ENCODE data around the gene CCDC187. TPM values are rescaled to one million over a fixed set of nuclear protein-coding genes. Genes with fewer than 3 reads are reported as not detected.

Gene CCDC187
- polyA plus RNA-seq, 1 donor from 2014 or later = not detected

GRCh38 chr9:136333045-136333444 lies 29.2 kb upstream of the CCDC187 start:
- no peaks in the 10 kb centered on the region for H3K36me3 ChIP-seq (ENCODE audit: insufficient read depth, low read length)

GRCh38 chr9:136332482-136332983 lies 28.6 kb upstream of the CCDC187 start:
- Histone ChIP-seq H3K9me2 (ENCODE audit: insufficient read depth, low read length) (no peaks in the 10 kb centered on the region), H3K27ac (ENCODE audit: low read length) (no peak overlapping the region), H3F3A (ENCODE audit: insufficient read depth, low read length, poor library complexity, severe bottlenecking) (no peaks in the 10 kb centered on the region), H4K20me1 (ENCODE audit: insufficient read depth) (no peaks in the 10 kb centered on the region), H2AFZ (ENCODE audit: low read depth, low read length) (no peak overlapping the region), H3K79me2 (replicated peaks; ENCODE audit: insufficient read depth, low read length) (peaks cover 29% of the 10 kb centered on the region), H3K4me2 (ENCODE audit: low read length) (no peak overlapping the region), H3K27me3 (ENCODE audit: insufficient read depth, low read depth, low read length) (no peaks in the 10 kb centered on the region), H3K36me3 (ENCODE audit: insufficient read depth, low read length) (no peaks in the 10 kb centered on the region), H3K4me3 (ENCODE audit: low read length) (no peak overlapping the region), H3K9me3 (ENCODE audit: low read length) (no peaks in the 10 kb centered on the region), H3K9ac (ENCODE audit: low read length) (no peak overlapping the region)
- TF ChIP-seq TAF1 (IDR thresholded peaks at IDR 0.05; ENCODE audit: low read depth) (no peak), POLR2AphosphoS5 (IDR thresholded peaks at IDR 0.05) (no peak), EZH2 (IDR thresholded peaks at IDR 0.05; ENCODE audit: borderline replicate concordance, insufficient read depth, low read length, poor library complexity, severe bottlenecking) (no peak), EP300 (conservative IDR thresholded peaks at IDR 0.05; ENCODE audit: poor library complexity, severe bottlenecking) (no peak), SMC3 (conservative IDR thresholded peaks at IDR 0.05; ENCODE audit: poor library complexity) (no peak), MXI1 (conservative IDR thresholded peaks at IDR 0.05; ENCODE audit: poor library complexity, severe bottlenecking) (no peak), REST (IDR thresholded peaks at IDR 0.05; ENCODE audit: borderline replicate concordance) (no peak)
- TF ChIP-seq, protein P1, sequence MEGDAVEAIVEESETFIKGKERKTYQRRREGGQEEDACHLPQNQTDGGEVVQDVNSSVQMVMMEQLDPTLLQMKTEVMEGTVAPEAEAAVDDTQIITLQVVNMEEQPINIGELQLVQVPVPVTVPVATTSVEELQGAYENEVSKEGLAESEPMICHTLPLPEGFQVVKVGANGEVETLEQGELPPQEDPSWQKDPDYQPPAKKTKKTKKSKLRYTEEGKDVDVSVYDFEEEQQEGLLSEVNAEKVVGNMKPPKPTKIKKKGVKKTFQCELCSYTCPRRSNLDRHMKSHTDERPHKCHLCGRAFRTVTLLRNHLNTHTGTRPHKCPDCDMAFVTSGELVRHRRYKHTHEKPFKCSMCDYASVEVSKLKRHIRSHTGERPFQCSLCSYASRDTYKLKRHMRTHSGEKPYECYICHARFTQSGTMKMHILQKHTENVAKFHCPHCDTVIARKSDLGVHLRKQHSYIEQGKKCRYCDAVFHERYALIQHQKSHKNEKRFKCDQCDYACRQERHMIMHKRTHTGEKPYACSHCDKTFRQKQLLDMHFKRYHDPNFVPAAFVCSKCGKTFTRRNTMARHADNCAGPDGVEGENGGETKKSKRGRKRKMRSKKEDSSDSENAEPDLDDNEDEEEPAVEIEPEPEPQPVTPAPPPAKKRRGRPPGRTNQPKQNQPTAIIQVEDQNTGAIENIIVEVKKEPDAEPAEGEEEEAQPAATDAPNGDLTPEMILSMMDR (IDR thresholded peaks at IDR 0.05; ENCODE audit: poor library complexity, severe bottlenecking) = no peak

More at GRCh38 chr9:136333045-136333444, 29.2 kb upstream of the CCDC187 start:
- H3K79me2 ChIP-seq (replicated peaks; ENCODE audit: insufficient read depth, low read length) = peaks cover 27% of the 10 kb centered on the region
- H4K20me1 ChIP-seq (ENCODE audit: insufficient read depth) = no peaks in the 10 kb centered on the region
- no peak overlapping the region for H3K27ac ChIP-seq (ENCODE audit: low read length)
- no peaks in the 10 kb centered on the region for H3K9me2 ChIP-seq (ENCODE audit: insufficient read depth, low read length)
- H2AFZ ChIP-seq (ENCODE audit: low read depth, low read length) = no peak overlapping the region
- no peaks in the 10 kb centered on the region for H3F3A ChIP-seq (ENCODE audit: insufficient read depth, low read length, poor library complexity, severe bottlenecking)
- H3K27me3 ChIP-seq (ENCODE audit: insufficient read depth, low read depth, low read length) = no peaks in the 10 kb centered on the region
- H3K4me2 ChIP-seq (ENCODE audit: low read length) = no peak overlapping the region
- no peaks in the 10 kb centered on the region for H3K9me3 ChIP-seq (ENCODE audit: low read length)
- TF ChIP-seq, protein P1 (IDR thresholded peaks at IDR 0.05; ENCODE audit: poor library complexity, severe bottlenecking) = no peak
- TF ChIP-seq SMC3 (conservative IDR thresholded peaks at IDR 0.05; ENCODE audit: poor library complexity) (no peak), RAD21 (conservative IDR thresholded peaks at IDR 0.05) (no peak), POLR2AphosphoS5 (IDR thresholded peaks at IDR 0.05) (no peak), TAF1 (IDR thresholded peaks at IDR 0.05; ENCODE audit: low read depth) (no peak), REST (IDR thresholded peaks at IDR 0.05; ENCODE audit: borderline replicate concordance) (no peak), MXI1 (conservative IDR thresholded peaks at IDR 0.05; ENCODE audit: poor library complexity, severe bottlenecking) (no peak), EZH2 (IDR thresholded peaks at IDR 0.05; ENCODE audit: borderline replicate concordance, insufficient read depth, low read length, poor library complexity, severe bottlenecking) (no peak), EP300 (conservative IDR thresholded peaks at IDR 0.05; ENCODE audit: poor library complexity, severe bottlenecking) (no peak)
- H3K4me3 ChIP-seq (ENCODE audit: low read length) = no peak overlapping the region
- no peak overlapping the region for H3K9ac ChIP-seq (ENCODE audit: low read length)

All from neural cell (in vitro differentiated cells).